HEK293 (cell line): Measurements from ENCODE around the gene GET3.
A peak's percentile ranks its signal among the peaks of the same experiment; 100 is the strongest.

Experiments
- BCL11A ChIP-seq: fragments of 450-650 bp; formaldehyde crosslinking; IDR thresholded peaks from 2 replicates; pipeline ENCODE4 v1.5.1; 2016; ENCODE audit warnings: low read depth, missing biosample characterization, missing genetic modification characterization
- EGR2 ChIP-seq: fragments of 450-650 bp; formaldehyde crosslinking; IDR thresholded peaks from 2 replicates; pipeline ENCODE4 v1.5.1; 2016; ENCODE audit warnings: low read depth, missing biosample characterization, missing genetic modification characterization
- FEZF1 ChIP-seq: fragments of 450-650 bp; formaldehyde crosslinking; IDR thresholded peaks from 2 replicates; pipeline ENCODE4 v1.5.1; 2016; ENCODE audit warnings: missing biosample characterization, missing genetic modification characterization
- KLF10 ChIP-seq: fragments of 450-650 bp; IDR thresholded peaks from 2 replicates; pipeline ENCODE4 v1.5.1; 2018; ENCODE audit warnings: missing biosample characterization, mild to moderate bottlenecking, missing genetic modification characterization
- KLF8 ChIP-seq: fragments of 450-650 bp; formaldehyde crosslinking; IDR thresholded peaks from 2 replicates; pipeline ENCODE4 v1.5.1; 2016; ENCODE audit warnings: missing biosample characterization, missing genetic modification characterization
- SCRT2 ChIP-seq: fragments of 450-650 bp; formaldehyde crosslinking; IDR thresholded peaks from 2 replicates; pipeline ENCODE4 v1.5.1; 2016; ENCODE audit warnings: missing biosample characterization, missing genetic modification characterization
- SP7 ChIP-seq: fragments of 450-650 bp; formaldehyde crosslinking; IDR thresholded peaks from 2 replicates; pipeline ENCODE4 v1.5.1; 2016; ENCODE audit warnings: missing biosample characterization, missing genetic modification characterization
- TSHZ1 ChIP-seq: fragments of 450-650 bp; formaldehyde crosslinking; IDR thresholded peaks from 2 replicates; pipeline ENCODE4 v1.5.1; 2016; ENCODE audit warnings: missing biosample characterization, missing genetic modification characterization, borderline replicate concordance
- WT1 ChIP-seq: fragments of 450-650 bp; formaldehyde crosslinking; IDR thresholded peaks from 2 replicates; pipeline ENCODE4 v1.5.1; 2016; ENCODE audit warnings: missing biosample characterization, missing genetic modification characterization
- ZBTB20 ChIP-seq: fragments of 450-650 bp; formaldehyde crosslinking; IDR thresholded peaks from 2 replicates; pipeline ENCODE4 v1.5.1; 2016; ENCODE audit warnings: missing biosample characterization, missing genetic modification characterization
- ZBTB26 ChIP-seq: fragments of 450-650 bp; formaldehyde crosslinking; optimal IDR thresholded peaks from 2 replicates; pipeline ENCODE3; 2016; ENCODE audit warnings: missing biosample characterization, mild to moderate bottlenecking, missing genetic modification characterization
- ZFHX2 ChIP-seq: fragments of 450-650 bp; formaldehyde crosslinking; conservative IDR thresholded peaks from 2 replicates; pipeline ENCODE4 v1.5.1; 2016; ENCODE audit warnings: missing biosample characterization, missing genetic modification characterization
- ZFP37 ChIP-seq: fragments of 450-650 bp; formaldehyde crosslinking; IDR thresholded peaks from 2 replicates; pipeline ENCODE4 v1.5.1; 2016; ENCODE audit warnings: missing biosample characterization, missing genetic modification characterization
- ZIC2 ChIP-seq: fragments of 450-650 bp; formaldehyde crosslinking; IDR thresholded peaks from 2 replicates; pipeline ENCODE4 v1.5.1; 2016; ENCODE audit warnings: missing biosample characterization, missing genetic modification characterization
- ZNF10 ChIP-seq: fragments of 450-650 bp; formaldehyde crosslinking; IDR thresholded peaks from 2 replicates; pipeline ENCODE4 v1.5.1; 2017; ENCODE audit warnings: missing biosample characterization, missing genetic modification characterization
- ZNF169 ChIP-seq: fragments of 450-650 bp; formaldehyde crosslinking; IDR thresholded peaks from 2 replicates; pipeline ENCODE4 v1.5.1; 2016; ENCODE audit warnings: missing biosample characterization, missing genetic modification characterization
- ZNF24 ChIP-seq: fragments of 450-650 bp; formaldehyde crosslinking; IDR thresholded peaks from 2 replicates; pipeline ENCODE4 v1.5.1; 2016; ENCODE audit warnings: missing biosample characterization, missing genetic modification characterization
- ZNF248 ChIP-seq: fragments of 450-650 bp; formaldehyde crosslinking; IDR thresholded peaks from 2 replicates; pipeline ENCODE4 v1.5.1; 2017; ENCODE audit warnings: missing biosample characterization, missing genetic modification characterization
- ZNF324 ChIP-seq: fragments of 450-650 bp; formaldehyde crosslinking; IDR thresholded peaks from 2 replicates; pipeline ENCODE4 v1.5.1; 2016; ENCODE audit warnings: missing biosample characterization, missing genetic modification characterization
- ZNF341 ChIP-seq: fragments of 450-650 bp; formaldehyde crosslinking; IDR thresholded peaks from 2 replicates; pipeline ENCODE4; 2016; ENCODE audit warnings: low read depth, missing biosample characterization, missing genetic modification characterization
- ZNF416 ChIP-seq: fragments of 450-650 bp; formaldehyde crosslinking; IDR thresholded peaks from 2 replicates; pipeline ENCODE4 v1.5.1; 2016; ENCODE audit warnings: missing biosample characterization, missing genetic modification characterization
- ZNF488 ChIP-seq: fragments of 450-650 bp; formaldehyde crosslinking; IDR thresholded peaks from 2 replicates; pipeline ENCODE4 v1.5.1; 2016; ENCODE audit warnings: missing biosample characterization, missing genetic modification characterization
- ZNF510 ChIP-seq: fragments of 450-650 bp; formaldehyde crosslinking; IDR thresholded peaks from 2 replicates; pipeline ENCODE4 v1.5.1; 2018; ENCODE audit warnings: mild to moderate bottlenecking, missing genetic modification characterization, missing biosample characterization; ENCODE audit not compliant: insufficient replicate concordance
- ZNF558 ChIP-seq: fragments of 450-650 bp; formaldehyde crosslinking; IDR thresholded peaks from 2 replicates; pipeline ENCODE4 v1.5.1; 2016; ENCODE audit warnings: missing biosample characterization, missing genetic modification characterization
- ZNF571 ChIP-seq: fragments of 450-650 bp; formaldehyde crosslinking; IDR thresholded peaks from 2 replicates; pipeline ENCODE4 v1.5.0; 2017; ENCODE audit warnings: missing biosample characterization, missing genetic modification characterization
- ZNF692 ChIP-seq: fragments of 450-650 bp; formaldehyde crosslinking; IDR thresholded peaks from 2 replicates; pipeline ENCODE4 v1.5.1; 2016; ENCODE audit warnings: missing biosample characterization, missing genetic modification characterization
- ZNF704 ChIP-seq: fragments of 450-650 bp; formaldehyde crosslinking; IDR thresholded peaks from 2 replicates; pipeline ENCODE4 v1.5.1; 2016; ENCODE audit warnings: missing biosample characterization, missing genetic modification characterization
- ZNF843 ChIP-seq: fragments of 450-650 bp; formaldehyde crosslinking; IDR thresholded peaks from 2 replicates; pipeline ENCODE4 v1.5.1; 2016; ENCODE audit warnings: missing biosample characterization, missing genetic modification characterization
- ZSCAN18 ChIP-seq: fragments of 450-650 bp; formaldehyde crosslinking; IDR thresholded peaks from 2 replicates; pipeline ENCODE4 v1.5.1; 2016; ENCODE audit warnings: missing biosample characterization, missing genetic modification characterization
- ZXDB ChIP-seq: fragments of 450-650 bp; formaldehyde crosslinking; IDR thresholded peaks from 2 replicates; pipeline ENCODE4 v1.5.1; 2016; ENCODE audit warnings: missing biosample characterization, missing genetic modification characterization

Gene GET3

GRCh38 chr19:12791345-12792050, 54.2 kb downstream of the GET3 start, which contains the start of gene JUNB (continued):
- TF ChIP-seq ZNF558, result no peak
- no peak for TF ChIP-seq ZNF571 (tag by site-specific recombination)
- peak; percentile 79 for TF ChIP-seq EGR2 (tag by site-specific recombination)
- TF ChIP-seq BCL11A (tag by site-specific recombination), result no peak; the same call in 1 of the 2 replicates
- peak; percentile 77 for TF ChIP-seq ZBTB20 (tag by site-specific recombination)
- peak; percentile 68; the same call in 1 of the 2 replicates for TF ChIP-seq ZIC2
- peak; percentile 87 for TF ChIP-seq ZFP37
- TF ChIP-seq FEZF1, result no peak
- TF ChIP-seq SCRT2, result no peak
- peak; percentile 65; the same call in 1 of the 2 replicates for TF ChIP-seq WT1 (tag by site-specific recombination)
- TF ChIP-seq ZBTB26 (tag by site-specific recombination), result peak; percentile 96
- TF ChIP-seq ZNF169 (tag by site-specific recombination), result 0 out of 2 replicates have a peak, but pooled peaks have one; percentile 61
- TF ChIP-seq ZNF341, result peak; percentile 94
- TF ChIP-seq ZNF24, result peak; percentile 75; the same call in 1 of the 2 replicates
- TF ChIP-seq ZNF488, result no peak
- TF ChIP-seq ZFHX2, result peak; percentile 91
- TF ChIP-seq ZXDB, result peak; percentile 87
- TF ChIP-seq ZNF248 (tag by site-specific recombination), result no peak
- TF ChIP-seq ZNF704 (tag by site-specific recombination), result no peak
- TF ChIP-seq KLF10, result peak; percentile 97
- peak; percentile 81 for TF ChIP-seq ZNF324 (tag by site-specific recombination)
- no peak; the same call in 1 of the 2 replicates for TF ChIP-seq ZNF843 (tag by site-specific recombination)
- TF ChIP-seq ZNF10, result 0 out of 2 replicates have a peak, but pooled peaks have one; percentile 26
- no peak for TF ChIP-seq ZSCAN18 (tag by site-specific recombination)
- TF ChIP-seq TSHZ1 (tag by site-specific recombination), result no peak
- TF ChIP-seq SP7 (tag by site-specific recombination), result peak; percentile 79
- TF ChIP-seq ZNF692 (tag by site-specific recombination), result peak; percentile 87
- TF ChIP-seq ZNF416 (tag by site-specific recombination), result no peak
- peak; percentile 75; the same call in 1 of the 2 replicates for TF ChIP-seq KLF8
- TF ChIP-seq ZNF510 (tag by site-specific recombination), result no peak
